Measurements from ENCODE around the gene ARAP2.

ARAP2 gene

DNA sequence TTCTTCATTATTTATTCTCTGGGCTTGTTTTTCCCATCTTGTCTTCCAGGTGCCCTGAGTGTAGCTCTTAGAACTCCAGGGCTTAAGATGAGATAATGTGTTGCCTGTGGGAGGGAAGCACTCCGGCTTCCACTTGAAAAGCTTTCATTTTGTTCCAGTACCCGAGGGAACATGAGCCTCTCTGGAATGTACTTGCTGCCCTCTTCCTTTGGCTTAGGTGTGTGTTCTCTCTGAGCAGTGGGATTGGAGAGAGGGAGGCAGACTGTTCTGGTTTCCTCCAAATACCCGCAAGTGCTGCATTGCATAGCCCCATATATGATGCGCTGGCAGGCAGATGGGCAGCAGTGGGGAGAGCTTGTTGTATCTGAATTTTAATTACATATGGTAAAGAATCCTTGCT, 36.2 kb upstream of the ARAP2 start:
- Histone ChIP-seq H3K27me3 (ENCODE audit: control insufficient read depth in 5 of 5, insufficient read depth in 4 of 5, low read length in 5 of 5) (no peaks in the 10 kb centered on the region), H3K9me3 (ENCODE audit: control insufficient read depth in 5 of 5, low read length in 5 of 5) (no peaks in the 10 kb centered on the region), H3K4me3 (ENCODE audit: low read depth in 1 of 5, low read length in 5 of 5) (no peak overlapping the region), H3K27ac (ENCODE audit: low read depth, low read length) (no peak overlapping the region), H3K4me1 (ENCODE audit: control insufficient read depth in 5 of 5, insufficient read depth in 5 of 5, low read length in 5 of 5) (no peaks in the 10 kb centered on the region), H3K36me3 (ENCODE audit: control insufficient read depth in 5 of 5, insufficient read depth in 5 of 5, low read length in 5 of 5) (no peaks in the 10 kb centered on the region), H3K9ac (ENCODE audit: low read length in 5 of 5) (no peak overlapping the region)

DNA sequence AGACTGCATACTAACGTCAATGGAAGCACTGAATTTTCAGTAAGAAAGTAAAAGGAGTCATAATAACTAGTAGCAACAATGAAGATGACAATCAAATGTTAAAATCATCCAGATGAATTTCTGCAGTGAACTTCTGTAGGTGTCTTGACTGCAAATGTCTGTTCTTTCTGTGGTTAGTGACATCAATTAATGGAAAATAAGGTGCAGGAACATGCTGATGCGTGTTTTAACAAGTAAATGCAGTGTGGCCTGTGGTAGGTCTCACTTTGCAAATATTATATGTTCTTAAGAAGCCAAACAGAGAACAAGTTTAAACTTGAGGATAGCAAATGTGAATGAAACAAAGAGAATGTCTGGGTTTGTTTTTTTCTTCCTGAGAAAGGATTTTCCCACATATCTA, 34.5 kb upstream of the ARAP2 start:
- H3K27me3 ChIP-seq (ENCODE audit: control insufficient read depth in 5 of 5, insufficient read depth in 4 of 5, low read length in 5 of 5) = no peaks in the 10 kb centered on the region
- H3K4me3 ChIP-seq (ENCODE audit: low read depth in 1 of 5, low read length in 5 of 5) = no peak overlapping the region
- no peak overlapping the region for H3K27ac ChIP-seq (ENCODE audit: low read depth, low read length)
- H3K9ac ChIP-seq (ENCODE audit: low read length in 5 of 5) = no peak overlapping the region
- H3K36me3 ChIP-seq (ENCODE audit: control insufficient read depth in 5 of 5, insufficient read depth in 5 of 5, low read length in 5 of 5) = no peaks in the 10 kb centered on the region
- H3K4me1 ChIP-seq (ENCODE audit: control insufficient read depth in 5 of 5, insufficient read depth in 5 of 5, low read length in 5 of 5) = no peaks in the 10 kb centered on the region
- no peaks in the 10 kb centered on the region for H3K9me3 ChIP-seq (ENCODE audit: control insufficient read depth in 5 of 5, low read length in 5 of 5)

DNA sequence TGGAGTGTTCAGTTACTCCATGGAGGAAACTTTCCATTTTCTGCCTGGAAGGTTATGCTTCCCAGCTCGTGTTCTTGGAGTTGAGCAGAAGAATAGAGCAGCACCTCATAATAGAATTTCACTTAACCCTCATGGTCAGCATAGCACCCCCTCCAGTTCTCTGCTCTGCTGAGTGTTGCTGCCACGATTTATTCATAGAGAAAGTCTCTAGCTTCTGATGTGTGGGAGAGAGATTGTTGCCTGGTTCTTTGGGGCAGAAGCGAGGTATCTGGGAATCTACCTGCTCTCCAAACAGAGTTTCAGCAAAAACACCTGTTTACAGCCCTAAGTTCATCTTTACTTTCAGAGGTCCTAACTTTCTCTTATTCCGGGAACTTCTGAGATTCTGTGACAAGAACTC, 33.2 kb upstream of the ARAP2 start:
- no peaks in the 10 kb centered on the region for H3K27me3 ChIP-seq (ENCODE audit: control insufficient read depth in 5 of 5, insufficient read depth in 4 of 5, low read length in 5 of 5)
- no peak overlapping the region for H3K9ac ChIP-seq (ENCODE audit: low read length in 5 of 5)
- H3K9me3 ChIP-seq (ENCODE audit: control insufficient read depth in 5 of 5, low read length in 5 of 5) = no peaks in the 10 kb centered on the region
- no peaks in the 10 kb centered on the region for H3K36me3 ChIP-seq (ENCODE audit: control insufficient read depth in 5 of 5, insufficient read depth in 5 of 5, low read length in 5 of 5)
- H3K4me3 ChIP-seq (ENCODE audit: low read depth in 1 of 5, low read length in 5 of 5) = no peak overlapping the region
- H3K4me1 ChIP-seq (ENCODE audit: control insufficient read depth in 5 of 5, insufficient read depth in 5 of 5, low read length in 5 of 5) = no peaks in the 10 kb centered on the region
- H3K27ac ChIP-seq (ENCODE audit: low read depth, low read length) = no peak overlapping the region

DNA sequence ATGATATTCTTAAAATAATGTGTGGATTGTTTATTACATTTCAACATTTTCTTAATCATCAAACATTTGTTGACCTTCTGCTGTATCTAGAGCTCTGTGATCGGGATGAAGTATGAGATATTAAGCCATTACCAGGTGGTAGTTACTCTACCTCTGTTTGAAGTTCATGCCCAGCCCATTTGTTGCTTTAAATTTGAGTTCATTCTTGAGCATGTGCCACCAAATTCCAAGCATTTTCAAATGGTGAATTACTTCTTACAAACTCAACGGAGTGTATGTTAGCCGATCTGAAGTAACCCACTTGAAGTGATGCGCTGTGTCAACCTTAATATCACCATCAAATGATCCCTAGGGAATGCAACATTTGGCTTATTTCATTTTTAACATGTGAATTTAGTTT, 29.8 kb upstream of the ARAP2 start:
- no peaks in the 10 kb centered on the region for H3K9me3 ChIP-seq (ENCODE audit: control insufficient read depth in 5 of 5, low read length in 5 of 5)
- H3K27ac ChIP-seq (ENCODE audit: low read depth, low read length) = no peak overlapping the region
- H3K36me3 ChIP-seq (ENCODE audit: control insufficient read depth in 5 of 5, insufficient read depth in 5 of 5, low read length in 5 of 5) = no peaks in the 10 kb centered on the region
- H3K27me3 ChIP-seq (ENCODE audit: control insufficient read depth in 5 of 5, insufficient read depth in 4 of 5, low read length in 5 of 5) = no peaks in the 10 kb centered on the region
- H3K9ac ChIP-seq (ENCODE audit: low read length in 5 of 5) = no peak overlapping the region
- no peaks in the 10 kb centered on the region for H3K4me1 ChIP-seq (ENCODE audit: control insufficient read depth in 5 of 5, insufficient read depth in 5 of 5, low read length in 5 of 5)
- H3K4me3 ChIP-seq (ENCODE audit: low read depth in 1 of 5, low read length in 5 of 5) = no peak overlapping the region

DNA sequence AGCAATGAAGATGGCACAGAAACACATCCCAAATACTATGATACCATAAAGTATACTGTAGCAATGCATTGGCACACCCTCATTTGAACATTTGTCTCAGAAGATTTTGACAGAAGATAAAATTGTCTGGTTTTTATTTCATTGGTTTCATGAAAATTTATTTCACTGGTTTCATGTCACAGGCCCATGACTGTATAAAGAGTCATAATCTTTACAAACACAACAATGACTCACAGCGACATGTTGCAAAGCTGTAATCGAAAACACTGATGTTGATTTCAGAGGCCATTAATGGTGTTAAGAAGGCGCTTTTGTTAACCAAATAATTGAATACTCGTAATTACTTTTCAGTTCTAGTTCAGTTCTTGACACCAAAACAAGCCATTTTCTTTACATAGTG, 29.0 kb upstream of the ARAP2 start:
- Histone ChIP-seq H3K9ac (ENCODE audit: low read length in 5 of 5) (no peak overlapping the region), H3K4me1 (ENCODE audit: control insufficient read depth in 5 of 5, insufficient read depth in 5 of 5, low read length in 5 of 5) (no peaks in the 10 kb centered on the region), H3K9me3 (ENCODE audit: control insufficient read depth in 5 of 5, low read length in 5 of 5) (no peaks in the 10 kb centered on the region), H3K27me3 (ENCODE audit: control insufficient read depth in 5 of 5, insufficient read depth in 4 of 5, low read length in 5 of 5) (no peaks in the 10 kb centered on the region), H3K27ac (ENCODE audit: low read depth, low read length) (no peak overlapping the region), H3K36me3 (ENCODE audit: control insufficient read depth in 5 of 5, insufficient read depth in 5 of 5, low read length in 5 of 5) (no peaks in the 10 kb centered on the region), H3K4me3 (ENCODE audit: low read depth in 1 of 5, low read length in 5 of 5) (no peak overlapping the region)

DNA sequence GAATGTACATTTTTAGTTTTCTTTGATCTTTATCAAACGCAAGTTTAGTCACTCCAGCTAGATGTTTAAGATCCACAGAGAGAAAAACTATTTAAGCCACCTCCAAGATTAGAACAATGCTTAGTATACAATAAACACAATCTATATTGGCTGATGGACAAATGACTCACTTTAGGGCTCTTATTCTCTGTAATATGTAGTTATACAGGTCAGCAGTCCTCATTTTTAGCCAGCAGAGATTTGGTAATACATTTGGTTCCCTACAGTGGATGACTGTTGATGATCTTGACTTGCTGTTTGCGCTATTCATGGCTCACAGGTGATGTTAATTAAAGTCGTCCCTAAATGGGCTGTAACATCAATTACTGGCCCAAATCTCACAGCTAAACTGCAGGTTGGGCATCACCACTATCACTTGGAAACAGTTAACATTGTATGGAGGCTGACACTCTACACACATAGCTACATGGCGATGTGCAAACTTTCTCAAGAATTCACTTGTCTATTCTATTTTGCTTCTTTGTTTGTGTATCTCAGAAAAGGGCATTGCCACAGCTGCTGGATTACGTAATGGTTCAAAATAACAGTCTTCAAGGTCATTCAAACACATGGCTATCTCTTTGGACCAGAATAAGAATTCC, 25.3 kb upstream of the ARAP2 start:
- Histone ChIP-seq H3K9ac (ENCODE audit: low read length in 5 of 5) (no peak overlapping the region), H3K4me3 (ENCODE audit: low read depth in 1 of 5, low read length in 5 of 5) (no peak overlapping the region), H3K36me3 (ENCODE audit: control insufficient read depth in 5 of 5, insufficient read depth in 5 of 5, low read length in 5 of 5) (no peaks in the 10 kb centered on the region), H3K9me3 (ENCODE audit: control insufficient read depth in 5 of 5, low read length in 5 of 5) (no peaks in the 10 kb centered on the region), H3K4me1 (ENCODE audit: control insufficient read depth in 5 of 5, insufficient read depth in 5 of 5, low read length in 5 of 5) (no peaks in the 10 kb centered on the region), H3K27me3 (ENCODE audit: control insufficient read depth in 5 of 5, insufficient read depth in 4 of 5, low read length in 5 of 5) (no peaks in the 10 kb centered on the region), H3K27ac (ENCODE audit: low read depth, low read length) (no peak overlapping the region)

DNA sequence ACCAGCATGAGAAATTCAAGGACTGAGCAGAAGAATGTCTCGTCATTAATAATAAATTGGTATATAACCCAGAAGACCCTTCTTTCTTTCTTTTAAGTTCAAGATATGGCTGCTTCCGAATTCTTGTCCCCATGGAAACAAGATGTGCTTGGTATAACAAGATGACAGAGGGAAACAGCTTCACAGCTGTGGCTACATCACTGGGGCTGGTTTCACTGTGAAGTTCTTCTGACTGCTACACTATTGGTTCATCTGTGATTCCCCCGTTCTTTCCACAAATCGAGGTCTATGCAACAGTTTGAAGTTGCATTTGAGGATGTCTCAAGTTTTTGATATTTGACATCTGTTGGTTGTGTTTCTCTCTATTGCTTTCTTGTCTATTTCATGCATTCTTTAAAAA, 24.8 kb upstream of the ARAP2 start:
- Histone ChIP-seq H3K27ac (ENCODE audit: low read depth, low read length) (no peak overlapping the region), H3K27me3 (ENCODE audit: control insufficient read depth in 5 of 5, insufficient read depth in 4 of 5, low read length in 5 of 5) (no peaks in the 10 kb centered on the region), H3K4me3 (ENCODE audit: low read depth in 1 of 5, low read length in 5 of 5) (no peak overlapping the region), H3K4me1 (ENCODE audit: control insufficient read depth in 5 of 5, insufficient read depth in 5 of 5, low read length in 5 of 5) (no peaks in the 10 kb centered on the region), H3K9me3 (ENCODE audit: control insufficient read depth in 5 of 5, low read length in 5 of 5) (no peaks in the 10 kb centered on the region), H3K36me3 (ENCODE audit: control insufficient read depth in 5 of 5, insufficient read depth in 5 of 5, low read length in 5 of 5) (no peaks in the 10 kb centered on the region), H3K9ac (ENCODE audit: low read length in 5 of 5) (no peak overlapping the region)

DNA sequence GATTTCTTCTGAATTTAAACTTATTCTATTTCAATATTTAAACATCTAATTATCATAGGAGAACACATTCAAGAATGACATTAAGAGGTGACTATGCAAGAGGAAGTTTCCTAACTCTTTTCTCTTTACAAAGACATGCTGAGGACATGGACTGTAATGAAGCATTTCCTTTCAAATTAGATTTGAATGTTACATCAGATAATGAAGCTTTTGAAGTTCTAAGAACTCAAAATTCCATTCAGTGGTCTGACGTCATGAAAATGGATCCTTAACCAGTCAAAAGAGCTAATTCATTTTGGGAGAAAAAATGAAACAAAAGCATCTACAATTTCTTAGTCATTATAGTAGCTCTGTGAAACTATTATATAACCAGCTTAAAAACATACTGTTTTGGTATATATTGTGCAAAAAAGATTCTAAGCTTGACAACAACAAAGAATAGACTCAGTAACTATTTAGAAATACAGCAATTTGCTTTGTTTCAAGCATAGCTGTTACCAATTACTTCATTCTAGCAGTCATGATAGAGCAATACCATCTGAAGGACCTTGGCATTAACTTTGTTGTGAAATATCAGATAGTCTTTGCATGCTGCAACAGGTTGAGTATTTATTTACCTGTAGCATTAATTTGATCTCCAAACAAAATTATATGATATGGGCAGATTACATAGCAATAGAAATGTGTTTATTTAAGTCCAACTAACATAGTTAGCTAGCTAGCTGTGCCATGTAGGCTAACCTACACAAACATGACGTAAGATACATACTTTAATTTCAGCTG, 23.4 kb upstream of the ARAP2 start:
- no peak overlapping the region for H3K9ac ChIP-seq (ENCODE audit: low read length in 5 of 5)
- H3K27ac ChIP-seq (ENCODE audit: low read depth, low read length) = no peak overlapping the region
- H3K27me3 ChIP-seq (ENCODE audit: control insufficient read depth in 5 of 5, insufficient read depth in 4 of 5, low read length in 5 of 5) = no peaks in the 10 kb centered on the region
- no peaks in the 10 kb centered on the region for H3K4me1 ChIP-seq (ENCODE audit: control insufficient read depth in 5 of 5, insufficient read depth in 5 of 5, low read length in 5 of 5)
- no peaks in the 10 kb centered on the region for H3K36me3 ChIP-seq (ENCODE audit: control insufficient read depth in 5 of 5, insufficient read depth in 5 of 5, low read length in 5 of 5)
- no peak overlapping the region for H3K4me3 ChIP-seq (ENCODE audit: low read depth in 1 of 5, low read length in 5 of 5)
- no peaks in the 10 kb centered on the region for H3K9me3 ChIP-seq (ENCODE audit: control insufficient read depth in 5 of 5, low read length in 5 of 5)

DNA sequence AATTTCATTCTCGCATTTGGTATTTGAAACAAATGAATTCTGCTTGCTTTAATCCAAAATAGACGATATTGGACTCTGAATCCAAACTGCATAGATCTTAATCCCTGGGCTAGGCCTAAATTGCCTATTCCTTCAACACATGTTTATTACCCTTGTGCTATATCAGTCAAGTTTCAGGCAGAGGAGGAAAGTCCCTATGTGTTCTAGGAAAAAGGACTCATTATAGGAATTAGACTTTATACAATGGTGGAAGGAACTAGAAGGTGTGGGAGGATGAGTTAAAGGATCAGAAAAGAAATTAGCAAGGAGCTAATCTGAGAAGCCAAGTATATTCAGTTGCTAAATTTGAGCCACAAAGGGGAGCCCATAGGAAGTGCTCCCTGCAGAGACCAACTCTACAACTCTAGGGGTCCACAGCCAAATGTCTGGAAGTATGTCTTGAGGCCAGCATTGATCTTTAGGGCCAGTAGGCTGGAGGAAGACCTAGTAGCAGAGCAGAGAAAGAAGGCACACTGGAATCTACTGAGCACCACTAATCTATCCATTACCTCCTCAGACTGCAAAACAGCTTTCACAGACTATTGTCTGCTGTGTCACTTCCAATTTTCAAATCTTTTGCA, 20.0 kb upstream of the ARAP2 start:
- Histone ChIP-seq H3K27me3 (ENCODE audit: control insufficient read depth in 5 of 5, insufficient read depth in 4 of 5, low read length in 5 of 5) (no peaks in the 10 kb centered on the region), H3K4me3 (ENCODE audit: low read depth in 1 of 5, low read length in 5 of 5) (no peak overlapping the region), H3K27ac (ENCODE audit: low read depth, low read length) (no peak overlapping the region), H3K9me3 (ENCODE audit: control insufficient read depth in 5 of 5, low read length in 5 of 5) (no peaks in the 10 kb centered on the region), H3K9ac (ENCODE audit: low read length in 5 of 5) (no peak overlapping the region), H3K36me3 (ENCODE audit: control insufficient read depth in 5 of 5, insufficient read depth in 5 of 5, low read length in 5 of 5) (no peaks in the 10 kb centered on the region), H3K4me1 (ENCODE audit: control insufficient read depth in 5 of 5, insufficient read depth in 5 of 5, low read length in 5 of 5) (no peaks in the 10 kb centered on the region)

DNA sequence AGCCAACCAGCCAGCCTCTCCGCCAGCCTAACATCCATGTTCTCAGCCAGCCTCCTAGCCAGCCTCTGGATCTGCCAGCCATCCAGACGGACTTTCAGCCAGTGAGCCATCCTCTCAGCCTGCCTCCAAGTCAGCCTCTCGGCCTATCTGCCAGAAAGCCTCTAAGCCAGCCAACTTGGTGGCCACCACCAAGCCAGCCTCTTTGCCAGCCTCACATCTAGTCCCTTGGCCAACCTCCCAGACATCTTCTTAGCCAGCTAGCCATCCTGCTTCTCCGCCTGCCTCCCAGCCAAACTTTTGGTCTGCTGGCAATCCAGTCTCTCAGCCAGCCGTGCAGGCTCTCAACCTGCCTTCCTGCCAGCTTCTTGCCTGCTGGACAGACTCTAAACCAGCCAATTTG, 16.4 kb upstream of the ARAP2 start:
- H3K9ac ChIP-seq (ENCODE audit: low read length in 5 of 5) = no peak overlapping the region
- no peak overlapping the region for H3K4me3 ChIP-seq (ENCODE audit: low read depth in 1 of 5, low read length in 5 of 5)
- no peaks in the 10 kb centered on the region for H3K9me3 ChIP-seq (ENCODE audit: control insufficient read depth in 5 of 5, low read length in 5 of 5)
- peaks cover 0 to 3% (median 0%) of the 10 kb centered on the region in 5 donors for H3K4me1 ChIP-seq (ENCODE audit: control insufficient read depth in 5 of 5, insufficient read depth in 5 of 5, low read length in 5 of 5)
- H3K36me3 ChIP-seq (ENCODE audit: control insufficient read depth in 5 of 5, insufficient read depth in 5 of 5, low read length in 5 of 5) = no peaks in the 10 kb centered on the region
- no peaks in the 10 kb centered on the region for H3K27me3 ChIP-seq (ENCODE audit: control insufficient read depth in 5 of 5, insufficient read depth in 4 of 5, low read length in 5 of 5)
- no peak overlapping the region for H3K27ac ChIP-seq (ENCODE audit: low read depth, low read length)

Measured in subcutaneous abdominal adipose tissue (tissue), 5 donors.